Measurements from ENCODE around the gene TMEM80.

TMEM80 gene

GRCh38 chr11:722346-722811 is 26.8 kb downstream of the TMEM80 start:
- H3K27me3 ChIP-seq (ENCODE audit: control insufficient read depth, insufficient read depth, low read length): no peaks in the 10 kb centered on the region
- no peaks in the 10 kb centered on the region for H3K4me1 ChIP-seq
- no peaks in the 10 kb centered on the region for H3K79me2 ChIP-seq
- no peak overlapping the region for H3K9ac ChIP-seq
- H3K36me3 ChIP-seq (ENCODE audit: control insufficient read depth, insufficient read depth, low read length): no peaks in the 10 kb centered on the region
- no peak overlapping the region for H3K27ac ChIP-seq
- no peak for TF ChIP-seq CTCF (IDR thresholded peaks at IDR 0.05)
- H3K4me3 ChIP-seq (ENCODE audit: low read depth, low read length): no peak overlapping the region
- no peak overlapping the region for H3K4me2 ChIP-seq (ENCODE audit: low read length)
- H2AFZ ChIP-seq: no peak overlapping the region
- no peaks in the 10 kb centered on the region for H3K9me3 ChIP-seq (ENCODE audit: control insufficient read depth, low read length)

- Histone ChIP-seq H2AFZ (no peak overlapping the region), H3K4me3 (ENCODE audit: low read depth, low read length) (no peak overlapping the region), H3K4me2 (ENCODE audit: low read length) (no peak overlapping the region), H3K9me3 (ENCODE audit: control insufficient read depth, low read length) (no peaks in the 10 kb centered on the region), H3K27ac (no peak overlapping the region), H3K9ac (no peak overlapping the region), H3K79me2 (no peaks in the 10 kb centered on the region), H3K27me3 (ENCODE audit: control insufficient read depth, insufficient read depth, low read length) (no peaks in the 10 kb centered on the region), H3K4me1 (no peaks in the 10 kb centered on the region), H3K36me3 (ENCODE audit: control insufficient read depth, insufficient read depth, low read length) (no peaks in the 10 kb centered on the region)
- no peak for TF ChIP-seq CTCF (IDR thresholded peaks at IDR 0.05)
Observed at GRCh38 chr11:723120-723883, 27.7 kb downstream of the TMEM80 start.

GRCh38 chr11:724049-724777 is 28.6 kb downstream of the TMEM80 start:
- Histone ChIP-seq H2AFZ (no peak overlapping the region), H3K36me3 (ENCODE audit: control insufficient read depth, insufficient read depth, low read length) (no peaks in the 10 kb centered on the region), H3K4me2 (ENCODE audit: low read length) (no peak overlapping the region), H3K4me3 (ENCODE audit: low read depth, low read length) (no peak overlapping the region), H3K9ac (no peak overlapping the region), H3K79me2 (no peaks in the 10 kb centered on the region), H3K9me3 (ENCODE audit: control insufficient read depth, low read length) (no peaks in the 10 kb centered on the region), H3K27me3 (ENCODE audit: control insufficient read depth, insufficient read depth, low read length) (no peaks in the 10 kb centered on the region), H3K4me1 (no peaks in the 10 kb centered on the region), H3K27ac (no peak overlapping the region)
- TF ChIP-seq CTCF (IDR thresholded peaks at IDR 0.05): no peak

- Histone ChIP-seq H2AFZ (no peak overlapping the region), H3K9me3 (ENCODE audit: control insufficient read depth, low read length) (no peaks in the 10 kb centered on the region), H3K4me3 (ENCODE audit: low read depth, low read length) (no peak overlapping the region), H3K79me2 (no peaks in the 10 kb centered on the region), H3K36me3 (ENCODE audit: control insufficient read depth, insufficient read depth, low read length) (no peaks in the 10 kb centered on the region), H3K9ac (no peak overlapping the region), H3K27me3 (ENCODE audit: control insufficient read depth, insufficient read depth, low read length) (no peaks in the 10 kb centered on the region), H3K27ac (no peak overlapping the region), H3K4me1 (no peaks in the 10 kb centered on the region), H3K4me2 (ENCODE audit: low read length) (no peak overlapping the region)
- no peak for TF ChIP-seq CTCF (IDR thresholded peaks at IDR 0.05)
Observed at GRCh38 chr11:724778-725386, 29.3 kb downstream of the TMEM80 start.

All from parathyroid adenoma (tissue), 2 donors.